SK-N-MC (cell line): ENCODE measurements around the gene ST3GAL4.
"Not testable (repeated sequence)": the region's sequence is repeated elsewhere in the genome, so short reads cannot be mapped to it uniquely, and the experiment has no call there.

ENCODE experiments used
- DNase-seq: peaks from one replicate; pipeline ENCODE4 v3.0.0-alpha.2; 2011; ENCODE audit warnings: low read depth, low spot score
- H3K27ac ChIP-seq: fragments of 200-600 bp; sonication (generic); 2 replicates; pipeline ENCODE4 v1.5.1; 2016; ENCODE audit warnings: mixed run types
- H3K36me3 ChIP-seq: fragments of 200-600 bp; sonication (generic); 2 replicates; pipeline ENCODE4 v1.6.1; 2017; ENCODE audit warnings: antibody characterized with exemption, low read length, mixed read lengths; ENCODE audit not compliant: insufficient read depth
- H3K4me3 ChIP-seq: fragments of 200-600 bp; sonication (generic); 2 replicates; pipeline ENCODE4 v1.5.1; 2016
- H3K9ac ChIP-seq: fragments of 200-600 bp; sonication (generic); 2 replicates; pipeline ENCODE4 v1.8.0; 2017; ENCODE audit warnings: mixed run types, mixed read lengths; ENCODE audit not compliant: insufficient read length
- H3K9me3 ChIP-seq: fragments of 200-600 bp; sonication (generic); 2 replicates; pipeline ENCODE4 v1.6.1; 2017; ENCODE audit warnings: low read depth, mild to moderate bottlenecking, antibody characterized with exemption, low read length, moderate library complexity, mixed read lengths
- EZH2 ChIP-seq: fragments of 200-600 bp; sonication (generic); IDR thresholded peaks from one replicate; pipeline ENCODE4 v1.6.1; 2017; ENCODE audit warnings: antibody characterized with exemption
- FOXP2 ChIP-seq: optimal IDR thresholded peaks from 2 replicates; pipeline ENCODE3; 2011; ENCODE audit warnings: mild to moderate bottlenecking, moderate library complexity; ENCODE audit not compliant: insufficient read depth; ENCODE audit errors: extremely low read length, control extremely low read depth
- POLR2AphosphoS5 ChIP-seq: IDR thresholded peaks from 2 replicates; pipeline ENCODE4 v1.6.1; 2012; ENCODE audit warnings: mild to moderate bottlenecking, low read depth, low read length, borderline replicate concordance

The ST3GAL4 gene

DNA sequence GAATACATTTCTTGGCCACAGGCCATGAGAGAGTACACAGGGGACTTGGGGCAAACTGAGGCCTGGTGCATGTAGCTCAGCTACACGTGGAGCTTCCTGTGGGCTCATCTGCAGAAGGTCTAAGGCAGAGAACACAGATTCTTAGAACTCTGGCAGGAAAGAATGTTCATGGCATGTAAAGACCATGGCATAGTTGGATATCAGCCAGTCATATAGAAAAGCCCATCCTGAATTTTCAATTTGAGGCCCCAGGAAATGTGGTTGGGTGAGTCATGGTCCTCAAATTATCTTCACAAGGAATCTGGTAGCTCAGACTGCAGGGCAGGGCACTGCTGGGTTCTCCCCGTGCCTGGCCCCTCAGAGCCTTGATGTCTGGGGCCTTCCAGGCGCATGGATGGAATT lies 13.7 kb upstream of the ST3GAL4 start:
- peak; percentile 91 for DNase-seq
- peak overlapping the region; percentile 46 for H3K4me3 ChIP-seq
- no peaks in the 10 kb centered on the region for H3K9me3 ChIP-seq
- peak overlapping the region; percentile 90 for H3K27ac ChIP-seq
- H3K9ac ChIP-seq = no peak overlapping the region
- H3K36me3 ChIP-seq = 0 out of 2 replicates have a peak, but pooled peaks cover 3% of the 10 kb centered on the region
- TF ChIP-seq POLR2AphosphoS5 = peak; percentile 41; the same call in 1 of the 2 replicates
- TF ChIP-seq EZH2 = no peak
- TF ChIP-seq FOXP2 = no peak

DNA sequence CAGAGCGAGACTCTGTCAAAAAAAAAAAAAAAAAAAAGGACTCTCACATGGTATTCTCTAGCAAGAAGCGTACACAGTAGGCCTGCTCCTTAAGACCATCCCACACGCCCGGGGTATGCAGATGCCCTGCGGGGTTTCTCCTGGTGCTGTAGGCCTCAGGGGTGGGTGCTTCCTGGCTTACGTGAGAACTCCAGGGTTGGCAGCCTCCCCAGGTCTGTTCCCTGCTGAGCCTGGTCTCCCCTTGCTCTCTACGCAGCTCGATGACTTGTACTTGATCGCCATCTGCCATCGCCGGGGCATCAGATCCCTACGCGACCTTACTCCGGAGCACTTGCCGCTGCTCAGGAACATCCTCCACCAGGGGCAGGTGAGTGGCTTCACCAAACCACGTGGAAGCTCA lies 12.4 kb upstream of the ST3GAL4 start:
- no peaks in the 10 kb centered on the region for H3K9me3 ChIP-seq
- H3K36me3 ChIP-seq = peaks cover 6% of the 10 kb centered on the region; the same call in 1 of the 2 replicates
- H3K4me3 ChIP-seq = no peak overlapping the region
- TF ChIP-seq EZH2 (no peak), FOXP2 (no peak), POLR2AphosphoS5 (no peak; the same call in 1 of the 2 replicates)
- no peak for DNase-seq
- H3K27ac ChIP-seq = peak overlapping the region; percentile 58
- no peak overlapping the region for H3K9ac ChIP-seq

DNA sequence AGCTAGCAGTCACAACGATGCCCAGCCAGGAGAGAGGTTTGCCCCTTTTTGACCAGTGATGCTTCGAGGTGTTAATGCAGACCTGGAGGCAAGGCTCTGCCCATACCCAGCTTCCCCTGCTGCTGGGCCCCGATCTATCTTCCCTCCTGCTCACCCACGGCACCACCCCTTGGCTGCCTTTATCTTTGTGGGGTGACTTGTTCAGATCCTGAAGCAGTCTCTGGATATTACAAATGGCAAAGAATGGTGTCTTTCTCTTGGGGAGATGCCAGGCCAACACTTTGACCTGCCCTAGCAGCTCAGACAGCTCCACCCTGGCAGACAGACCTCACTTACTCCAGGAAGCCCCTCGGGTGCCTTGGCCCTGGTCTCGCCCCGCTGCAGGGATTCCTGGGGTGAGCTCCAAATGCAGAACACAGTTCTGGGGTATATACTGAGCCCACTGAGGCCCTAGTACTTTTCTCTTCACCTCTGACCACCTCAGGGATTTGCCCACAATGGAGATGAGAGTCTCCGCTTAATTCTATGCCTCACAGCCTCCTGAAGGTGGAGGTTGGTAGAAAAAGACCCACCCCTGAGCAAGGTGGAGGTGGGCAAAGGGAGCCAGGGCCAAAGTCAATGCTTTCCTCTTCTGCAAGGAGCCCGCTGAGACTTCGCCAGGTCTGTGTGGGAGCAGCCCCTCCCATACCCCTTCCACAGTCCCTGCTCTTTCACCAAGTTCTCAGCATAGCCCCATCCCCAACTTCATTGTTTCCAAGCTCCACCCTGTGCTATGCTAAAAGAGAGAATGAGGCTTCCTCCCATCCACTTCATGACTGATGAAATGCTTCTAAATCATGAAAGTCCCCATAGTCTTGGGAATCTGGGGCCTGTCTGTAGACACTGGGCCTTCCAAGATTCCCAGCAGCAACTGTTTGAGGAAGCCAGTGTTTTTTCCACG lies 11.1 kb upstream of the ST3GAL4 start:
- TF ChIP-seq EZH2 = no peak
- no peak for TF ChIP-seq FOXP2
- TF ChIP-seq POLR2AphosphoS5 = no peak; the same call in 1 of the 2 replicates
- Histone ChIP-seq H3K36me3 (peaks cover 6% of the 10 kb centered on the region; the same call in 1 of the 2 replicates), H3K27ac (peak overlapping the region; percentile 58), H3K4me3 (no peak overlapping the region), H3K9me3 (no peaks in the 10 kb centered on the region), H3K9ac (no peak overlapping the region)
- no peak for DNase-seq

DNA sequence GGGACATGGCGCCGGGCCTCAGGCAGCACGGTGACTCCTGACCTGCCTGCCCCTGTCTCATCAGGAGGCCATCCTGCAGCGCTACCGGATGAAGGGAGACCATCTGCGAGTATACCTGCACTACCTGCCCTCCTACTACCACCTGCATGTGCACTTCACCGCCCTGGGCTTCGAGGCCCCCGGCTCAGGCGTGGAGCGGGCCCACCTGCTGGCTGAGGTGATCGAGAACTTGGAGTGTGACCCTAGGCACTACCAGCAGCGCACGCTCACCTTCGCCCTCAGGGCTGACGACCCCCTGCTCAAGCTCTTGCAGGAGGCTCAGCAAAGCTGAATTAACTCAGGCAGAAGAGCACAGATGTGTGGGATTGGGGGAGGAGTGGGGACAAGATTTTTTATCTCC lies 10.2 kb upstream of the ST3GAL4 start:
- TF ChIP-seq FOXP2 (no peak), POLR2AphosphoS5 (no peak), EZH2 (no peak)
- no peaks in the 10 kb centered on the region for H3K9me3 ChIP-seq
- no peak overlapping the region for H3K4me3 ChIP-seq
- peaks cover 8% of the 10 kb centered on the region; the same call in 1 of the 2 replicates for H3K36me3 ChIP-seq
- no peak for DNase-seq
- H3K9ac ChIP-seq = no peak overlapping the region
- H3K27ac ChIP-seq = peak overlapping the region; percentile 88

DNA sequence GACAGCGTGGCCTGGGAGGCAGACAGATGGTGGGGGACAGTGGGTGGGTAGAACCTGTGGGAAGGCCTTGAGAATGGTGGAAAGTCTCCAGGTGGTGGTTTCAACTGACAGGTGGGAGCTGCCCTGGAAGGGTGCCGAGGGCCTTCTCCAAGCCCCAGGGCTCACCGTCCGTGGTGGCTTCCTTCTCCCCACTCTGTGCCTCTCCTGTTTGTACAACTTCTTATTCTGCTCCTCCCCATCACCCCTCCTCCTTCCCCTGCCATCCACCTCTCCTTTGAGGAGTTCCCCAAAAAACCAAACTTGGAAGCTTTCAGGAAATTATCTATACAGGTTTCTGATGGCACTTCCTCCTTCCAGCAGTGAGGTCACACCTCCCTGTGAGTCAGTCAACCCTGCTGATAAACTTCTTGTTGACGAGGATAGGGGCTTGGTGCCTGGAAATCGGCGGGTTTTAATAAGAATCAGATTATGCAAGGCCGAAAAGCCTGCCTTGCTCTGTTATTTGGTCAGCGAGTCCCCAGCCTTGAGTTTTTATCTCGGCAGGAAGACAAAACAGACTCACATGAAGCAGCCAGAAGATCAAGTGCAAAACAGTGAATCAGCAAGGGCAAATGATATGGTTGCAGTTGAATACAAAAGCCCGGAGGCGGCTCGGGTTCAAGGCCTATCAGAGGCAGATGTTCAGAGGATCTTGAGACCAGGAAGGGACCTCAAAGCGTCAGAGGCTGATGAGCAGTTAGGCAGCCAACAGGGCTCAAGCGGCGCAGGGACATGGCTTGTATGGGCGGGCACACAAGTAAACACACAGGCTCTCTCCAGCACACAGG lies 9.5 kb upstream of the ST3GAL4 start:
- DNase-seq = no peak
- Histone ChIP-seq H3K4me3 (no peak overlapping the region; the same call in 1 of the 2 replicates), H3K36me3 (peaks cover 15% of the 10 kb centered on the region), H3K9me3 (no peaks in the 10 kb centered on the region), H3K9ac (peak overlapping the region; percentile 26), H3K27ac (peak overlapping the region; percentile 88)
- TF ChIP-seq FOXP2 (no peak), POLR2AphosphoS5 (no peak), EZH2 (no peak)

DNA sequence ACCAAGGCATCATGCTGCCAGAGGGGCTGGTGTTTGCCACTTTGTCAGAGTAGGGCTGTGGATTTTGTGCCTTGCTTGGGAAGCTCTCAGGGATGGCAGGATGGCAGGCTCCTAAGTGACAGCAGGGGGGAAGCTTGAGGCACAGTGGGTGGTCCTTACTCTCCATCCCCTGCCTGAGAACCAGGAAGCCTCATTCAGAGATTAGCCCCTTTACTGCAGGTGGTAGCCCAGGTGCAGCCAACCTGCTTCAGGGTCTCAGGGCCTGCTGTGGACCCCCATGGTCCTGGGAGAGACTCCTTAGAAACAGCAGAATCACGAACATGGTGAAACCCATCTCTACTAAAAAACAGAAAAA lies 8.9 kb upstream of the ST3GAL4 start:
- Histone ChIP-seq H3K27ac (peak overlapping the region; percentile 88), H3K9ac (peak overlapping the region; percentile 26), H3K9me3 (no peaks in the 10 kb centered on the region), H3K36me3 (peaks cover 17% of the 10 kb centered on the region), H3K4me3 (no peak overlapping the region)
- TF ChIP-seq EZH2 = no peak
- TF ChIP-seq POLR2AphosphoS5 = no peak
- no peak for TF ChIP-seq FOXP2
- DNase-seq = no peak

DNA sequence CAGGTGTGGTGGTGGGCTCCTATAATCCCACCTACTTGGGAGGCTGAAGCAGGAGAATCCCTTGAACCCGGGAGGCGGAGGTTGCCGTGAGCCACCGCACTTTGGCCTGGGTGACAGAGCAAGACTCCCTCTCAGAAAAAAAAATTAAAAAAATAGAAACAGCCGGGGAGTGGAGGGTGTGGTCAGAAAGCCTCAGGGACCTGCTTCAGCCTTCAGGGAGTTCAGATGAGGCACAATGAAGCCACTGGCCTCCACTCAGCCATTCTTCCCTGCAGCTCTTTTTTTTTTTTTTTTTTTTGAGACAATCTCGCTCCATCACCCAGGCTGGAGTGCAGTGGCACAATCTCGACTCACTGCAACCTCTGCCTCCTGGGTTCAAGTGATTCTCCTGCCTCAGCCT lies 8.5 kb upstream of the ST3GAL4 start:
- H3K9ac ChIP-seq = not testable (repeated sequence)
- H3K36me3 ChIP-seq = peaks cover 18% of the 10 kb centered on the region

DNA sequence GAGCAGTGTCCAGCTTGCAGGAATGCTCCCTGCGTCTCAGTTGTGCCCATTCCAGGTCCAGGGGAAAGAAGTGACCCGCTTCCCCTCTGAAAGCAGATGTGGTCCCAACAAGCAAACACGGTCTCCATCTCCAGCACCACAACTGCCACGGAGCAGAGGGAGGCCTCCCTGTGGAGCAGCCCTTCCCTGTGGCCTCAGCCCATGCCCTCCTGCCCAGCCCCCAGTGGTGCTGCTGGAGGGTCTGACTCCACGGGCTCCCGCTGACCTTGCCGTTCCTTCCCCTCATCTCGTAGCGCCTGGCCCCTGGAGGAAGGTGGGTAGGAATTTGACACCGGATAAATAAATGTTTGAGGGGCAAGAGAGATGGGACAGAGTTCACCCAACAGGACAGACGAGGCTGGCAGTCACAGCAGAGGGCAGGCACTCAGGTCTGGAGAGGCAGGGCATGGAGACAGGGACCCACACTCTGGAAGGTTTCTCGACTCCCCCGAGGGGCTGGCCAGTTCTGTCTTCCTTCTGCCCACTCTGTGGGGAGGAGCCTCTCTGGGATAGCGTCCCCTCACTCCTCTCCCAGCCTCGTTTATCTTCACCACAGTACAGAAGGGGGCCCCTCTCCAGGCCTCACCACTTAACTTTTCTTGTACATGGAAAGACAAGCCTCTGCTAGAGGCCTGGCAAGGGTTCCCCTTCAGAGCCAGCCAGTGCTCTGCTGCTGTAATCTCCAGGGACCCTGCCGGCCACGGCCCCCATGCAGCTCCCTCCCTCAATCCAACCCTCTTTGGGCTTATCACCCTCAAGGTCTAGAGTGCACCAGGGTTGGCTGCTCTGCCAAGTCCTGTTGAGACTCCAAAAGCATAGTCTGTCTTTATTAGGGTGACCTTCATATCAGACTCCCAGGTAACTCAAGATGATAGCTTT lies 7.5 kb upstream of the ST3GAL4 start:
- peak overlapping the region; percentile 81 for H3K27ac ChIP-seq
- no peak overlapping the region for H3K9ac ChIP-seq
- H3K36me3 ChIP-seq = peaks cover 25% of the 10 kb centered on the region
- H3K9me3 ChIP-seq = no peaks in the 10 kb centered on the region
- TF ChIP-seq EZH2 = no peak
- peak; percentile 16; the same call in 1 of the 2 replicates for TF ChIP-seq POLR2AphosphoS5
- no peak for DNase-seq
- H3K4me3 ChIP-seq = no peak overlapping the region

More for the DNA sequence above, 8.5 kb upstream of the ST3GAL4 start:
- not testable (repeated sequence) for H3K4me3 ChIP-seq, DNase-seq, H3K9me3 ChIP-seq
- H3K27ac ChIP-seq = 0 out of 2 replicates have a peak overlapping the region, but pooled peaks have one; percentile 88
